HL-60 (cell line): Measurements from ENCODE around the gene DPY30.

Experiments used
- DNase-seq, 2 experiments: peaks; one replicate each; pipeline ENCODE4 v3.0.0-alpha.2; 2010 to 2020; ENCODE audit warnings: low read depth in 1 of 2, low spot score in 1 of 2
- H3K27ac ChIP-seq: fragments of 250-450 bp; sonication (Bioruptor Pico); replicated peaks from 2 replicates; pipeline ENCODE4 v1.5.1; 2020; ENCODE audit warnings: mild to moderate bottlenecking, moderate library complexity
- H3K27me3 ChIP-seq: fragments of 250-450 bp; sonication (Bioruptor Pico); 2 replicates; pipeline ENCODE4 v1.5.1; 2021; ENCODE audit warnings: mild to moderate bottlenecking, moderate library complexity; ENCODE audit not compliant: insufficient read depth, poor library complexity, severe bottlenecking
- H3K4me3 ChIP-seq: replicated peaks from 2 replicates; pipeline ENCODE4 v1.5.1; 2011; ENCODE audit warnings: mild to moderate bottlenecking, control low read depth, low read length; ENCODE audit not compliant: insufficient read depth
- GABPA ChIP-seq: IDR thresholded peaks from 2 replicates; pipeline ENCODE4 v1.6.1; 2012; ENCODE audit warnings: low read depth
- POLR2AphosphoS5 ChIP-seq: IDR thresholded peaks from 2 replicates; pipeline ENCODE4 v1.6.1; 2012; ENCODE audit warnings: low read depth
- SPI1 ChIP-seq: IDR thresholded peaks from 2 replicates; pipeline ENCODE4 v1.6.1; 2012; ENCODE audit warnings: low read depth, mild to moderate bottlenecking, borderline replicate concordance
- TF ChIP-seq, protein P1 (sequence below): IDR thresholded peaks from 2 replicates; pipeline ENCODE4 v1.6.1; 2012; ENCODE audit warnings: low read depth; ENCODE audit not compliant: insufficient replicate concordance
- TF ChIP-seq, protein P2 (sequence below): IDR thresholded peaks from one replicate; pipeline ENCODE4 v1.5.1; 2011; ENCODE audit warnings: low read length, control low read depth, inconsistent platforms; ENCODE audit not compliant: insufficient read depth

The DPY30 gene

DNA sequence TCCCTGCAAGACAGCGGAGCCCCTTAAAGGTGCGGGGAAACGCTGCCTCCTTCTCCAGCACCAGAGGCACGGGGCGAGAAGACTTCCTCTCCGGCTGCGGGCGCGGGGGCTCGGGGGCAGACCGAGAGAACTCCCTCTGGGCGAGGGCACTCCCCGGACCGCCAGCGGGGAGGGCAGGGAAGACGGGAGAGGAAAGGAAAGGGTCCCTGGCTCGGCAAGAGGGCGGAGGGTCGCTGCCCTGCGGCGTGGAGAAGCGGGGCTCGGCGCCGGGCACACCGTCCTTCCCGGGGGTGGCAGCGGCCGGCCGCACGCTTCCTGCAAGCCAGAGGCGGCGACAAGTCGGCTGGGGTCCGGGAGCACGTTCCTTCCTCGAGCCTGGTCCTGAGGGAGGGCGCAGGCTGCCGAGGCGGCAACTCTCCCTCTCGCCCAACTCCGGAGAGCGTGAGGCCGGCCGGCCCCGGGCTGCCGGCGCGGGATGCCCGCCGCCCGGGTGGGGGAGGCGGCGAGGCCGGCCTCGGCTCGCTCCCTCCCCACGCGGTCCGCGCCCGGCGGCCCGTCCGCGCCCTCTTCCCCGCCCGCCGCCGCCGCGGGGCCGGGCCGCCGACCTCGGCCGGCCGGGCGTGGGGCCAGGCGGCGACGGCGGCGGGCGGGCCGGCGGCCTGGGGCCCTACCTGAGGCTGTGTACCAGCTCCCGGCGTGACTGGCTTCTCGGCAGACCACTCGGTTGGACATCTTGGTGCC lies 29.9 kb downstream of the DPY30 start:
- no peaks in the 10 kb centered on the region for H3K27me3 ChIP-seq
- TF ChIP-seq, protein P1, sequence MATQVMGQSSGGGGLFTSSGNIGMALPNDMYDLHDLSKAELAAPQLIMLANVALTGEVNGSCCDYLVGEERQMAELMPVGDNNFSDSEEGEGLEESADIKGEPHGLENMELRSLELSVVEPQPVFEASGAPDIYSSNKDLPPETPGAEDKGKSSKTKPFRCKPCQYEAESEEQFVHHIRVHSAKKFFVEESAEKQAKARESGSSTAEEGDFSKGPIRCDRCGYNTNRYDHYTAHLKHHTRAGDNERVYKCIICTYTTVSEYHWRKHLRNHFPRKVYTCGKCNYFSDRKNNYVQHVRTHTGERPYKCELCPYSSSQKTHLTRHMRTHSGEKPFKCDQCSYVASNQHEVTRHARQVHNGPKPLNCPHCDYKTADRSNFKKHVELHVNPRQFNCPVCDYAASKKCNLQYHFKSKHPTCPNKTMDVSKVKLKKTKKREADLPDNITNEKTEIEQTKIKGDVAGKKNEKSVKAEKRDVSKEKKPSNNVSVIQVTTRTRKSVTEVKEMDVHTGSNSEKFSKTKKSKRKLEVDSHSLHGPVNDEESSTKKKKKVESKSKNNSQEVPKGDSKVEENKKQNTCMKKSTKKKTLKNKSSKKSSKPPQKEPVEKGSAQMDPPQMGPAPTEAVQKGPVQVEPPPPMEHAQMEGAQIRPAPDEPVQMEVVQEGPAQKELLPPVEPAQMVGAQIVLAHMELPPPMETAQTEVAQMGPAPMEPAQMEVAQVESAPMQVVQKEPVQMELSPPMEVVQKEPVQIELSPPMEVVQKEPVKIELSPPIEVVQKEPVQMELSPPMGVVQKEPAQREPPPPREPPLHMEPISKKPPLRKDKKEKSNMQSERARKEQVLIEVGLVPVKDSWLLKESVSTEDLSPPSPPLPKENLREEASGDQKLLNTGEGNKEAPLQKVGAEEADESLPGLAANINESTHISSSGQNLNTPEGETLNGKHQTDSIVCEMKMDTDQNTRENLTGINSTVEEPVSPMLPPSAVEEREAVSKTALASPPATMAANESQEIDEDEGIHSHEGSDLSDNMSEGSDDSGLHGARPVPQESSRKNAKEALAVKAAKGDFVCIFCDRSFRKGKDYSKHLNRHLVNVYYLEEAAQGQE: no peak
- no peak for TF ChIP-seq GABPA
- peak; percentile 44 for TF ChIP-seq POLR2AphosphoS5
- TF ChIP-seq, protein P2, sequence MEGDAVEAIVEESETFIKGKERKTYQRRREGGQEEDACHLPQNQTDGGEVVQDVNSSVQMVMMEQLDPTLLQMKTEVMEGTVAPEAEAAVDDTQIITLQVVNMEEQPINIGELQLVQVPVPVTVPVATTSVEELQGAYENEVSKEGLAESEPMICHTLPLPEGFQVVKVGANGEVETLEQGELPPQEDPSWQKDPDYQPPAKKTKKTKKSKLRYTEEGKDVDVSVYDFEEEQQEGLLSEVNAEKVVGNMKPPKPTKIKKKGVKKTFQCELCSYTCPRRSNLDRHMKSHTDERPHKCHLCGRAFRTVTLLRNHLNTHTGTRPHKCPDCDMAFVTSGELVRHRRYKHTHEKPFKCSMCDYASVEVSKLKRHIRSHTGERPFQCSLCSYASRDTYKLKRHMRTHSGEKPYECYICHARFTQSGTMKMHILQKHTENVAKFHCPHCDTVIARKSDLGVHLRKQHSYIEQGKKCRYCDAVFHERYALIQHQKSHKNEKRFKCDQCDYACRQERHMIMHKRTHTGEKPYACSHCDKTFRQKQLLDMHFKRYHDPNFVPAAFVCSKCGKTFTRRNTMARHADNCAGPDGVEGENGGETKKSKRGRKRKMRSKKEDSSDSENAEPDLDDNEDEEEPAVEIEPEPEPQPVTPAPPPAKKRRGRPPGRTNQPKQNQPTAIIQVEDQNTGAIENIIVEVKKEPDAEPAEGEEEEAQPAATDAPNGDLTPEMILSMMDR: no peak
- TF ChIP-seq SPI1: peak; percentile 80; the same call in 1 of the 2 replicates
- peak overlapping the region; percentile 87 for H3K4me3 ChIP-seq
- DNase-seq: peak in 1 of 2 experiments; percentile 60
- peak overlapping the region; percentile 93 for H3K27ac ChIP-seq

DNA sequence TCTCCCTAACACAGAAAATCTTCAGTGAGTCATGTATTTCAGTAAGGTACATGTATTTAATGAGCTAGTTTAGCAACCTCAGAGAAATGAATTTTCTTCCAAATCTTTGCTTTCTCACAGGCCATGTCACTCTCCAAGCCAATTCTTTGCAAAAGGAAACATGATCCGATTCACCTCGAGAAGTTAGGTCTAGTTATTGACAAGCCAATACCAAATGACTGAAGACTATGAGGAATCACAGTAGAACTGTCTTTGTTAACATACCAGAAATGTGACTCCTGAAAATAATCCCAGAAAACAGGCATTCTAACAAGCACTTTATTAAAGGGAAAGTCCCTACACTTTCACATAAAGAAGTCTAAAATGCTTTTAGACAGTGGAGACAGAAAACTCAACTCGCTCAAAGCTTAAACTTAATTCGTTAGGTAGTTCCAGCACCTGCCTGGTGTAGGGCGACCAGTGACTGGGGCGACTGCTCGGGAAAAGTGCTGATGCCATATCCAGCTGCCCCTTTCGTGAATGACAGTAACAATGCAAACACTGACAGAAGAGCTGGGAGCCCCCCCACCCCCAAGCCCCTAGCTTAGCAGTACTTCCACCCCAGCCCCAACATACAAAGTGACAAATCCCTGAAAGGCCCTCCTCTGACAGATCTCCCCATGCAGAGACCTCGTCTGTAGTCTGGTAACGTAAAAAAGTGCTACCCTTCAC lies 30.6 kb downstream of the DPY30 start:
- TF ChIP-seq POLR2AphosphoS5: no peak
- TF ChIP-seq, protein P1: no peak
- TF ChIP-seq, protein P2: no peak
- TF ChIP-seq GABPA: no peak
- TF ChIP-seq SPI1: no peak
- Histone ChIP-seq H3K27ac (peak overlapping the region; percentile 93), H3K27me3 (no peaks in the 10 kb centered on the region), H3K4me3 (peak overlapping the region; percentile 87)
- DNase-seq: peak in 1 of 2 experiments; percentile 22

DNA sequence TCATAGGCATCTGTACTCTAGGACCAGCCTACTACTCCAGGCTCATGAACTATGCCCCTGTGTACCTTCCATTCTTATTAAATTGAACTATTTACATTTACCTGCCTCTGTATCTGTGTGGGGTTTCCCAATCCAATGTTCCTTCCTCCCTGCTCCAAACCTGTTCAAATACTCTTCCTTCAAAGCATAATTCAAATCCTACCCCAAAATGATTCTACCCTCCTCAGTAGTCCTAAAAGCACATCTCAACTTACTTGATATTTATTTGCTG lies 32.5 kb downstream of the DPY30 start:
- TF ChIP-seq SPI1: no peak
- TF ChIP-seq GABPA: no peak
- TF ChIP-seq, protein P1: no peak
- TF ChIP-seq, protein P2: no peak
- TF ChIP-seq POLR2AphosphoS5: no peak
- DNase-seq: no peak
- Histone ChIP-seq H3K27ac (no peak overlapping the region), H3K27me3 (no peaks in the 10 kb centered on the region), H3K4me3 (no peak overlapping the region)
